Thyroid gland (tissue), 4 donors: ENCODE measurements around the gene CORO1C. TPM values are rescaled to one million over a fixed set of nuclear protein-coding genes. Genes with fewer than 3 reads are reported as not detected.
A peak's percentile ranks its signal among the peaks of the same experiment; 100 is the strongest.

Experiments used
- DNase-seq, 2 donors: peaks; one replicate each; pipeline ENCODE4 v3.0.0-alpha.2; 2019
- H3K27ac ChIP-seq, 3 donors: fragments of 200-600 bp; sonication (generic); 1 replicate in 2 of 3; 2 replicates in 1 of 3; pipeline ENCODE4 v1.5.1; 2016 to 2019; ENCODE audit warnings: mild to moderate bottlenecking in 1 of 3, moderate library complexity in 1 of 3
- H3K27me3 ChIP-seq: fragments of 200-600 bp; sonication (generic); one replicate; pipeline ENCODE4 v1.5.1; 2019
- H3K36me3 ChIP-seq, 2 donors: fragments of 200-600 bp; sonication (generic); one replicate each; pipeline ENCODE4 v1.5.1; 2016 to 2019
- H3K4me1 ChIP-seq, 2 donors: fragments of 200-600 bp; sonication (generic); one replicate each; pipeline ENCODE4 v1.5.1; 2017 to 2019
- H3K4me3 ChIP-seq, 3 donors: fragments of 200-600 bp; sonication (generic); replicated peaks in 1 of 3; 1 replicate in 2 of 3; 2 replicates in 1 of 3; pipeline ENCODE4 v1.5.1; 2016; ENCODE audit warnings: mild to moderate bottlenecking in 1 of 3
- H3K9me3 ChIP-seq: fragments of 200-600 bp; sonication (generic); one replicate; pipeline ENCODE4 v1.5.1; 2017
- CTCF ChIP-seq, 6 experiments: fragments of 200-600 bp in 3 of 6; fragments of 450-650 bp in 3 of 6; sonication (generic) in 3 of 6; IDR thresholded peaks; one replicate each; pipeline ENCODE4 v1.5.1; 2016 to 2019; ENCODE audit warnings: antibody characterized with exemption in 6 of 6, mild to moderate bottlenecking in 2 of 6, inconsistent platforms in 1 of 6, moderate library complexity in 1 of 6
- POLR2A ChIP-seq, 2 donors: fragments of 450-650 bp; IDR thresholded peaks; one replicate each; pipeline ENCODE4 v1.6.1; 2017; ENCODE audit warnings: antibody characterized with exemption in 2 of 2, mild to moderate bottlenecking in 2 of 2, moderate library complexity in 1 of 2
- WGBS, 2 donors: methylation state at CpG; one replicate each; pipeline ENCODE4 v1.1.5; 2017; 5-methylcytosine and 5-hydroxymethylcytosine counted together
- intact Hi-C: fragments of 100-400 bp; cut with DNase I; formaldehyde crosslinking; loops from one replicate; pipeline ENCODE4 v1.15.1; 2023
- total RNA-seq, 4 donors: library from RNA; depleted of rRNA; stranded (reverse); fragments of >200 nt; gene quantifications; one replicate each; pipeline ENCODE4 v1.2.3, GENCODE V29; 2016

CORO1C gene
- 10 to 100 TPM; 22.0 to 63.6 (median 30.1) TPM for total RNA-seq

- H3K9me3 ChIP-seq, result no peaks in the 10 kb centered on the region
- peak; percentile 41 to 86 (median 75) for TF ChIP-seq CTCF (IDR thresholded peaks at IDR 0.05)
- peak; percentile 84 to 91 for TF ChIP-seq POLR2A (IDR thresholded peaks at IDR 0.05)
- peak; percentile 95 to 96 for DNase-seq
- peak within 1 kb of the TSS; percentile 86 to 93 (median 88) for H3K27ac ChIP-seq
- H3K27me3 ChIP-seq, result no peaks in the 10 kb centered on the region
- H3K36me3 ChIP-seq, result no peaks in the 10 kb centered on the region
- intact Hi-C loops, result loop anchor here (5.0 to 10.0 kb wide), 2 partner anchors 66 to 71 kb away; no protein-coding TSS in a partner anchor
- H3K4me3 ChIP-seq, result peak within 1 kb of the TSS; percentile 61 to 75 (median 67)
- H3K4me1 ChIP-seq, result peaks cover 0 to 5% of the 10 kb centered on the region in 2 donors
- WGBS, 2 donors, result 1 to 3% methylated on average over 16 to 21 of the region's 85 CpGs
Measured at GRCh38 chr12:108731105-108731865, at the start of gene CORO1C. TSS of gene CORO1C (minus strand) at chr12:108731518. CDS start at chr12:108701318, 30,200 bp downstream.

GRCh38 chr12:108779998-108780688 is 48.8 kb upstream of the CORO1C start:
- TF ChIP-seq POLR2A (IDR thresholded peaks at IDR 0.05), result no peak
- no peak for TF ChIP-seq CTCF (IDR thresholded peaks at IDR 0.05)
- Histone ChIP-seq H3K4me1 (peaks cover 6 to 31% of the 10 kb centered on the region in 2 donors), H3K9me3 (no peaks in the 10 kb centered on the region), H3K4me3 (no peak overlapping the region), H3K27me3 (no peaks in the 10 kb centered on the region), H3K36me3 (peaks cover 0 to 2% of the 10 kb centered on the region in 2 donors), H3K27ac (no peak overlapping the region)
- WGBS, 2 donors, result 74 to 86% methylated on average over 7 to 9 of the region's 9 CpGs
- intact Hi-C loops, result no loop called here
- no peak for DNase-seq

GRCh38 chr12:108778053-108778452 is 46.7 kb upstream of the CORO1C start:
- TF ChIP-seq CTCF (IDR thresholded peaks at IDR 0.05) (no peak), POLR2A (IDR thresholded peaks at IDR 0.05) (no peak)
- no peak for DNase-seq
- Histone ChIP-seq H3K4me1 (peaks cover 0 to 17% of the 10 kb centered on the region in 2 donors), H3K9me3 (no peaks in the 10 kb centered on the region), H3K27me3 (no peaks in the 10 kb centered on the region), H3K27ac (no peak overlapping the region), H3K36me3 (no peaks in the 10 kb centered on the region), H3K4me3 (no peak overlapping the region)
- intact Hi-C loops, result no loop called here
- 90 to 95% methylated on average over 2 of the region's 2 CpGs for whole genome bisulfite sequencing, 2 donors

GRCh38 chr12:108777156-108777555 is 45.8 kb upstream of the CORO1C start:
- intact Hi-C loops, result no loop called here
- Histone ChIP-seq H3K9me3 (no peaks in the 10 kb centered on the region), H3K4me1 (peaks cover 0 to 17% of the 10 kb centered on the region in 2 donors), H3K36me3 (no peaks in the 10 kb centered on the region), H3K4me3 (no peak overlapping the region), H3K27ac (no peak overlapping the region), H3K27me3 (no peaks in the 10 kb centered on the region)
- WGBS, 2 donors, result 64 to 79% methylated on average over 2 of the region's 2 CpGs
- no peak for DNase-seq
- TF ChIP-seq CTCF (IDR thresholded peaks at IDR 0.05), result no peak
- no peak for TF ChIP-seq POLR2A (IDR thresholded peaks at IDR 0.05)
